NK-92 (cell line): ENCODE results near the gene MANSC4.

Source experiments
- DNase-seq: peaks from one replicate; lab custom pipeline; 2025; ENCODE audit not compliant: unreplicated experiment; lab: John Stamatoyannopoulos, UW

Gene MANSC4

GRCh38 chr12:27801630-27802029 lies 21.6 kb upstream of the MANSC4 start:
- DNase-seq = no peak

DNA sequence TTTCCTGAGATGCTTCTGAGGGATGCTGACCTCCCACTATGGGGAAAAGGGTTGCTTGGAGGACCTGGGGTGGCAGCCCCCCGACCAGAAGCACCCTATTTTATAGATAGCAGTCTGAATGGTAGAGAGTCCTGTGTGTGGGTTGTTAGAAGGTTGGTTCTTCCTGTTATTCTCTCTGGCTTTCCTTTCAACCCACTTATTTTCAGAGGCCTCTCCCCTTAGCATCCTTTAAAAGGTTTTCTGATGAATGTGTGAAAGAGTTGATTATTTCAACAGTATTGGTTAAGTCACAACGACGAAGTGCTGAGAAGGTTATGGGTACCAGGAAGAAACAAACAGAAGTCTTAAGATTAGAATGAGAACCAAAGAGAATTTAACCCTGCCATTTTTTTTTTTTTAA lies 20.8 kb upstream of the MANSC4 start:
- no peak for DNase-seq

- DNase-seq = no peak
Observed at GRCh38 chr12:27797301-27798025, 17.4 kb upstream of the MANSC4 start.

GRCh38 chr12:27796128-27796527 lies 16.1 kb upstream of the MANSC4 start:
- DNase-seq = no peak

DNA sequence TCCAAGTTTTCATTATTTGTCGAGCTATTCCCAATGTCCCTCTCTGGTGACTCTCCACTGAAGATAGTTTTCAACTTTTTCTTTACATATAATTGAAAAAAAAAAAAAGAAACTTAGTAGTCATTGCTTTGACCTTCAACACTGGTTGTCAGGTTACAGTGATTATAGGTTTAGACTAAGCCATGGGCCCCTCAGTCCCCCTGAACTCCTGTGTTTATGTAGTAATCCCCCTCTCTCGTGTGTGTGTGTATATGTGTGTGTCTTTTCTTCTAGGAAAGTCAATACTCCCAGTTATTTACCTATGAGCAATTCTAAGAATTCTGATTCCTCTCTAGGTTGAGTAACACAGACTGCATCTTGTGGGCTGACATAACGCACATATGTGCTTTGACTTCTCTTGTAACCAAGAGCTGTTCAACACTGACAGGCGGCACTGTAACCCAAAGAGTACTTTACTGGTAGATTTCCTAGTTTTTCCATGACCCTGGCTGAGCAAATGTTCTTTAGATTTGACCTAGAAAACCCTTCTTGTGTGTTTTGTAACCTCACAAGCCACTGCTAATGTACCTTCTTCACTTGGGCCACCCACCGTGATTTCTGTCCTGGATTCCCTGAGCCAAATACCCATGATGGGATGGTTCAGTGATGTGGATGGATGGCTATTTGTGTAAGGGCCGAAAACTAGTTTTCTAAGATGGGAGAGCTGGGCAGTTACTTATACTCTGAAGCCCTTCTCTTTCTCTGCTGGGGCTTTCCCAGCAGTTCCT lies 15.0 kb upstream of the MANSC4 start:
- no peak for DNase-seq

DNA sequence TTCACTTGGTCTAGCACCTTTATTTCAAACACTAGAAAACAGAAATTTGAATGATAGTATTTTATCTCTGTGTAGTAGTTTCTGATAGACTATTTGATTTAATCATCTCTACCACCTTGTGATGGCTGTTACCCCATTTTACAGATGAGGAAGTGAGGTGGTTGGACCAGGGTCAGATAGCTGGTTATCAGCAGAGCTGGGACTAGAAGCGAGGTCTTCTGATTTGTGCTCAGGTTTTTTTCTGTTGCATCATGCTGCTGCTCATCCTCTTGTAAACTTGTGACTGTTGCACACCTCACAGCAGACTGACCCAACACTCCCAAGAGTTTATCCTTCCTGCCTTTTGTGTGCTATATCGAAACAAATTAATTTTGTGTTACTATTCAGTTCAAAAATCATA lies 10.1 kb upstream of the MANSC4 start:
- no peak for DNase-seq

- DNase-seq = no peak
Observed at GRCh38 chr12:27787559-27787958, 7.5 kb upstream of the MANSC4 start.

DNA sequence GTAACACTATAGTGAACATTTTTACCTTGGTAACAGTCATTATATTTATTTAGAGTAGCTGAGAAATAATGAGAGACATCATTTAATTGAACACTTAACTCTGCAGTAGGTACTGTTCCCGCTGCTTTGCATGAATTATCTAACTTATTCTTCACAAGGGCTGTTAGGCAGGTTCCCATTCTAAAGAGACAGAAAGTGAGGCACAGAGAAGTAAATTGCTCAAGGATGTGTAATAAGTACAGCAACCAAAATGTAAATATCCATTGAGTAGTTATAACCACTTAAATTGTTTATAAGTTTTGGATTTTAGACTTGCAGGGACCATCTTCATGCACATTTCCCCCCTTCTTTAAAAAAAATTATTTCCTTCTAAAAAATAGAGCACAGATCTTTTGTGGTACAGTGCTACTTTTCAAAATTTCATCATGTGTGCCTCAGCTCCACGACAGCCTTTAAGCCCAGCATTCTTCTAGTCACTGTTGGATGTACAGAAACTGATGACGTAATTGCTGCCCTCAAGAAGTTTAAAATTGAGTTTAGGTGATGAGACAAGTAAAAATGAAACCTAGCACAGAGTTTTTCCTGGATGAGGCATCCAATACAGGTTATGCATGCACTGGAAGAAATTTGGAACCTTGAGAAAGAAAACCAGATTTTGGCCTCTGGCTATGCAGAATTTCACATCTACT lies 6.0 kb upstream of the MANSC4 start:
- no peak for DNase-seq

DNA sequence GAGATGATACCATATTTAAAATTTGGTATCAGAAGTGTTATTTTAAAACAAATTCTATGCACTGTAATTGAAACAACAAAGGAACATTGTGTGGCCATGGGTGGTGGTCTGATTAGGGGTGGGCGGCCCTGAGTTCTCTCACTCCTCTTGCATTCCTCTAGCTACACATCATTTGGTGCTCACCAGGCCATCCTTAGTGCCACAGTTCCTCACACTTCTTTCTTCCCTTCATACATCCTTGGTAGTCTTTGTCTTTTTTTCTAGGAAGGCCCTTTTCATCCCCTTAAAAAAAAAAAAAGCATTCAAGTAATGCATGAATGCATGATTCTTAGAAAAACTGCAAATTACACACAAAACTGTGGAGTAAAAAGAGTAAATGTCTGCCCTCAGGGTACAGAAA lies 2.4 kb upstream of the MANSC4 start:
- DNase-seq = no peak

DNA sequence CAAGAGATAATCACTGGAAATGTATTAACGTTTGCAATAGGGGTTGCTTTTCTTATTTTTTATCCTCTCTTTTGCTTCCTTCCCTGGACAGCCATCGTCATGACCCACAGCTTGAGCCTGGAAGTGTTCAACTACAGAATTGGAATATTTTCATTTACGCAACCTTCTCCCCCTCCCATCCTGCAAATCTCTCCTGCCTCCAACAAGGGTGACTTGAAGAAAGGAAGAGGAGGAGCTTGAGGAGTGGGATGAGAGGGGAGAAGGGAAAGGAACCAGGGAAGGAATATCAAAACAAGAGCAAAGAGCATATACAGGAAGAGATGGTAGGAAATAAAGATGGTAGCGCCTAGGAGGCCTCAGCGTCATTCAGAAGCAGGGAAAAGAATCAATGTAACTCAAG lies 1.6 kb upstream of the MANSC4 start:
- DNase-seq = no peak

DNA sequence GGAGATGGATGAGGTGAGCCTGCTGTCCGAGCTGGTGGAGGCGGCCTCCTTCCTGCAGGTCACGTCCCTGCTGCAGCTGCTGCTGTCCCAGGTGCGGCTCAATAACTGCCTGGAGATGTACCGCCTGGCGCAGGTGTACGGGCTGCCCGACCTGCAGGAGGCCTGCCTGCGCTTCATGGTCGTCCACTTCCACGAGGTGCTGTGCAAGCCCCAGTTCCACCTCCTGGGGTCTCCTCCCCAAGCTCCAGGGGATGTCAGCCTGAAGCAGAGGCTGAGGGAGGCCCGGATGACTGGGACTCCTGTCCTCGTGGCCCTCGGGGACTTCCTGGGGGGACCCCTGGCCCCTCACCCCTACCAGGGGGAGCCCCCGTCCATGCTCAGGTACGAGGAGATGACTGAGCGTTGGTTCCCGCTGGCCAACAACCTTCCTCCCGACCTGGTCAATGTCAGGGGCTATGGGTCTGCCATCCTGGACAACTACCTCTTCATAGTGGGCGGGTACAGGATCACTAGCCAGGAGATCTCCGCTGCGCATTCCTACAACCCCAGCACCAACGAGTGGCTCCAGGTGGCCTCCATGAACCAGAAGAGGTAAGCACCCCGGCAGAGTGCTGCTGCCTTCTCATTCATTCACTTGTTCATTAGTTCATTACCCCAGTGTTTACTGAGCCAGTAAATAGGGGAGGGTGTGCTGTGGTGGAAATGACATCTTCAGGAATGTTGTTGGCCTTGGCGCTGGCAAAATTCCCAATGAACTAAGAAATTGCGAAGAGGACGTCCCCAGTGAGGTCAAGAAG lies 774 bp upstream of the MANSC4 start:
- DNase-seq = no peak

DNA sequence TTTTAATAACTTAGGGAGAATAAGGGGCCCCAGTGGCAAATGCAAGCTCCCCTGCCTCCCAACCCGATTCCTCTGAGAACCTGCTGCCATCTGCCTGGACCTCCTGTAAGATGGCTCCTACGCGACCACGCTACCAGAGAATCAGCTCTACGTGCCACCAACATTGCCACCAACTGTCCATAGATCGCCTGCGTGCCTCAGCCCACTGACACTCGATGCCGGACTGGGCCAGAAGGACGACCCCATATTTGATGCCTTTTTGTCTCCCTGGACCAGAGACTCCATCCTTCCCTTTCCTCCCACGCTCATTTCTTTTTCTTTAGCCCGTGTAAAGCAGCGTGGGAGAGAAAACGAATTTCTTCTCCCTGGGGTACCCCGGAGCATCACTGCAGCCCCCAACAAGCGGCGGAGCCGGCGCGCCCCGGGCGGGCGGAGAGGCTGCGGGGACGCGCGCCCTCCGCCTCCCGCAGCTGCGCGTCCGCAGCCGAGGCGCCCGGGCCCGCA lies 568 bp downstream of the MANSC4 start:
- DNase-seq = no peak

DNA sequence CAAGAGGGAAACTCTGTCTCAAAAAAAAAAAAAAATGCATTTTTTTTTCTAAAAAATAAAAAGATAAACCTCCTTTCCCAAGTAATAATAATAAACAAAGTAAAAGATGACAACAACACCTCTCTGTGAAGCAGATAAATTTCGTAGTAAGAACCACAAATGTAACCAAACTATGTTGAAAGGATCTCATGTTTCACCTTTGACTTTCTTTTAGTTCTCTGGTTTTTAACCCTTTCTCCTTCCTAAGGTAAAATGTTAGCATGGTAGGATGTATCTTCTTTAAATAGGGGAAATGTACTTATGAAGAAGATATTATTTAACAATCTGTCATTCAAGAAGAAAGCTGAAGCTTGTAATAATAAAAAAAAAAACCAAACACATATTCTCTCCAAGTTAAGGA lies 1.8 kb downstream of the MANSC4 start:
- DNase-seq = no peak

DNA sequence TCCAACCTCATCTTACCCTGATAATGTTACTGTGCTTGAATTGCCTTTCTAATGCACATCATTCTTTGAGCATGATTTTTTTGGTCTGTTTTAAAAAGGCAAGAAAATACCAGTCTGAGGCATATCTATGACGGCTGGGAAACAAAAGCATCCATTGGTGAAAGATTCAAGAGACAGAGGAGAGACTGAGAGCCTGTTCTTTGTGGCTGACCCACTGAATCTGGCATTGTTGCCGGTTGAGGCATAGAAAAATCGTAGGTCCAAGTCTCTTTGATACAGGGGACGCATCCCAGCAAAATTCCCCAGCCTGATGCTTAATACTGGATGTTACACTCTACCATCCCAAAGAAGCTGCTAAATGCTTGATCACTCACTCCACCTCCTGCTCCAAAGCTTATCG lies 2.9 kb downstream of the MANSC4 start:
- no peak for DNase-seq

- no peak for DNase-seq
Observed at GRCh38 chr12:27772328-27773049, 7.5 kb downstream of the MANSC4 start.

DNA sequence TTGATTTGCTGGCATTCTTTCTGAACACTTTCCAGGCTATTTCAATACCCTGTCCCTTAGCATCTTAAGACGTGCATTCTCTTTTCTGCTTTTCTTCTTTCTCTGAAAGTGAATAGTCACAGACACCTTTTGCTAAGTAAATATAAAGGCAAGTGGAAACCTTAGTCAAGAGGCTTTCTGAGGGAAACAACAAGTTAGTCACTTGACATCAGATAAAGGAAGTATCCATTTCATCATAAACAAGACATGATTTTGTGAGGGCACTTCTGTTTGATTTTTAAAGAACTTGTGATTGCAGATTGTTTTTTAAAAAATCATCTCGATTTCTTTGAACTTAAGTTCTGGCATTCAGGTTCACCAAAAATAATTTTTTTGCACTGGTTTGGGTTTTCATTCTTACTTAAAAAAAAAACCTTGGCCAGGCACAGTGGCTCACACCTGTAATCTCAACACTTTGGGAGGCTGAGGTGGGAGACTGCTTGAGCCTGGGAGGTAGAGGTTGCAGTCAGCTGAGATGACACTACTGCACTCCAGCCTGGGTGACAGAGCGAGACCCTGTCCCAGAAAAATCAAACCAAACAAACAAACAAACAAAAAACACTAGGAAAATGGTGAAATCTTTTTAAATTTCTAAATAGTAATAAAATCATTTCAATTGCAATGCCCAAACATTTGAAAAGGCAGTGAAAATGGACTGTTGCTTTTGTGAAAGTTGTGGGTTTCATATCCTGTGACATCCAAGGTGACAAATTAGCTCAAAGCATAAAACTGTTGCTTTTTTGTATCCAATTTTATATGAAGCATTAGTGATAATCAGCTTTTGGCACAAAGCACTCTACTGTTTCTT lies 8.3 kb downstream of the MANSC4 start:
- DNase-seq = no peak

DNA sequence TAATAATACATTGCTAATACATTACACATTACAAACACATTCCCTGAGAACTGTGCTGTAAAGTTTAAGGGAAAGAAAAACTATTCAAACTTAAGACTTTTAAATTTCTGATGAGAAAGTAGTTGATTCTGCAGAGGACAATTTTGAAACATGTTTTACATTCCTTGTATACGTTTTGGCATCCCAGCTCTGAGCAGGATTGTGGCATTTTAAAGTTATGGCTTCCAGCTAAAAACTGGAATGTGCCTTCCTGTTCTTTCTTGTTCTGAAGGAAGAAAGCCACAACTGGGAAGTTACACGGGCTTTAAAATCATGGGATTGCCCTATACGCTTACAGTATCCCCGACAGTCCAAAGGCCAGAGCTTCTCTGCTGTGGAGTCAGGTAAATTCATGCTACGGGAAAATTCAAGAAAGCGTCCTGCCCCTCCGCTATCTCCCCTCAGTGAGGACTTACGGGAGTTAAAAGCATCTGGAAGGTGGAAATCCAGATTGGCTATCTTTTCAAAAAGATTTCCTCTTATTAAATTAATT lies 10.8 kb downstream of the MANSC4 start:
- DNase-seq = no peak

DNA sequence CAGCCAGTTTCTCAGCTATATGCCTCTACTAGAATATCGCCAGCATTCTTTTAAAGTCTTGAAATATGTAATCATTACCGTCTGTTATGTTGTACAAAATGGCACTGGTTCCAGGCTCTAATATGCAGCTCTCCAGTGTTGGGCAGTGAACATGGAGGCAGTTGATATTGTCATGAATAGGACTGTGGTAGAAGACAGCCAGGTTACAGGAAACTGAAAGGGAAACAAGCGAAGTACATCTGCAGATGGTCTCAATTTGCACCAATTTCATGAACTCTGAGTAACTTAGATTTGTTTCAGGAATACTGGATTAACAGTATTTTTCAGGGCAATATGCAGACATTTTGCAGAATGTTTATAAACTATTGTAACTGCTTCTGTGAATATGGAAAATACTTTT lies 13.4 kb downstream of the MANSC4 start:
- DNase-seq = no peak

DNA sequence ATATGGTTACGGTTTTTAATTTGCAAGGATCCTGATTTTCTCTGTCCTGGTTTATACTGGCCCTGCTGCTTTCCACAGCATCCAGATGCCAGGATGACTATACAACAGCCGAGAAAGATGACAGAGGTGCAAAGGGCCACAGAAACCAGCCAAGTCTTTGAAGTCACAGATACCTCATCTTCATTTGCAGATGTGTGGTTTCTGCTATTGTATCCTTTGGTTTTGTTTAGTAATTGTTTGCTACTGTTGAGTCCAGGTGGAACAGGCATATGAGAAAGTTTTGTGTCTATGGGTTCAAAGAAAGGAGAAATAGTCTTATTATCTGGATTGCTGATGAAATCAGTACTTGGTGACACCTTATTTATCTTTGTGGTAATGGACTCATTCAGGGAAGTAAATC lies 17.3 kb downstream of the MANSC4 start:
- DNase-seq = no peak
